Smooth muscle cell of the brain vasculature (primary cell): ENCODE data around the gene MRTFA.
"Not testable (repeated sequence)": the region's sequence is repeated elsewhere in the genome, so short reads cannot be mapped to it uniquely, and the experiment has no call there.

Experiments used
- DNase-seq: peaks from one replicate; pipeline ENCODE4 v3.0.0-alpha.2; 2012; ENCODE audit warnings: low read depth, low spot score

The MRTFA gene

GRCh38 chr22:40659166-40659565, 22.6 kb upstream of the MRTFA start:
- DNase-seq = no peak

GRCh38 chr22:40656651-40657050, 20.1 kb upstream of the MRTFA start:
- DNase-seq = not testable (repeated sequence)

- DNase-seq = not testable (repeated sequence)
These were observed 19.4 kb upstream of the MRTFA start for GRCh38 chr22:40655941-40656340.

GRCh38 chr22:40654522-40655167, 18.1 kb upstream of the MRTFA start:
- DNase-seq = no peak

GRCh38 chr22:40653361-40653760, 16.8 kb upstream of the MRTFA start:
- DNase-seq = no peak

GRCh38 chr22:40651563-40652501, 15.3 kb upstream of the MRTFA start:
- peak; percentile 96 for DNase-seq

- no peak for DNase-seq
These were observed 14.5 kb upstream of the MRTFA start for GRCh38 chr22:40651057-40651456.

- no peak for DNase-seq
These were observed 11.9 kb upstream of the MRTFA start for GRCh38 chr22:40648386-40648785.

- no peak for DNase-seq
These were observed 9.2 kb upstream of the MRTFA start for GRCh38 chr22:40645579-40646197.

GRCh38 chr22:40642316-40642715, 5.8 kb upstream of the MRTFA start:
- no peak for DNase-seq

- DNase-seq = no peak
These were observed 4.8 kb upstream of the MRTFA start for GRCh38 chr22:40641269-40641668.

- DNase-seq = no peak
These were observed 1.7 kb upstream of the MRTFA start for GRCh38 chr22:40638261-40638660.

GRCh38 chr22:40637183-40638150, 948 bp upstream of the MRTFA start:
- DNase-seq = no peak

- DNase-seq = no peak
These were observed 559 bp downstream of the MRTFA start for GRCh38 chr22:40635940-40636379.

GRCh38 chr22:40635043-40635939, 1.2 kb downstream of the MRTFA start:
- DNase-seq = no peak

- DNase-seq = no peak
These were observed 2.2 kb downstream of the MRTFA start for GRCh38 chr22:40634119-40634903.

GRCh38 chr22:40633036-40633435, 3.5 kb downstream of the MRTFA start:
- no peak for DNase-seq

GRCh38 chr22:40631925-40632324, 4.6 kb downstream of the MRTFA start:
- no peak for DNase-seq

- no peak for DNase-seq
These were observed 8.0 kb downstream of the MRTFA start for GRCh38 chr22:40628354-40629042.
